ENCODE data around the gene SNX21. TPM values are rescaled to one million over a fixed set of nuclear protein-coding genes. Genes with fewer than 3 reads are reported as not detected.

The SNX21 gene
- total RNA-seq, 2 donors from 2014 or later, result 18.0 to 18.8 TPM

- TF ChIP-seq CTCF (conservative IDR thresholded peaks at IDR 0.05), result no peak
- no peak overlapping the region for H3K4me3 Mint-ChIP-seq
- peaks cover 27% of the 10 kb centered on the region for H3K27me3 Mint-ChIP-seq (ENCODE audit: insufficient read depth)
- Histone ChIP-seq H3K4me1 (ENCODE audit: control insufficient read depth, insufficient read depth, low read length) (peaks cover 6% of the 10 kb centered on the region), H3K27me3 (ENCODE audit: control insufficient read depth, insufficient read depth, low read length, poor library complexity, severe bottlenecking) (peaks cover 18% of the 10 kb centered on the region), H3K27ac (ENCODE audit: low read depth, low read length) (no peak overlapping the region), H3K36me3 (ENCODE audit: control insufficient read depth, insufficient read depth, low read length) (peaks cover 26% of the 10 kb centered on the region), H3K9me3 (ENCODE audit: control insufficient read depth, low read length) (no peaks in the 10 kb centered on the region), H3K9ac (ENCODE audit: extremely low read depth, low read length, poor library complexity, severe bottlenecking) (no peak overlapping the region), H3K4me3 (ENCODE audit: low read length) (no peak overlapping the region)
- DNase-seq, result no peak
- H3K27ac Mint-ChIP-seq, result no peak overlapping the region
- H3K9me3 Mint-ChIP-seq, result no peaks in the 10 kb centered on the region
- WGBS, 2 experiments (ENCODE audit: insufficient coverage in 1 of 2, insufficient read length in 1 of 2), result 94 to 100% methylated on average over 3 to 4 of the region's 4 CpGs
- peaks cover 13% of the 10 kb centered on the region for H3K36me3 Mint-ChIP-seq (ENCODE audit: low read depth)
- peaks cover 15% of the 10 kb centered on the region for H3K4me1 Mint-ChIP-seq
Observed at GRCh38 chr20:45819466-45819865, 14.1 kb upstream of the SNX21 start.

- peaks cover 6% of the 10 kb centered on the region for H3K4me1 ChIP-seq (ENCODE audit: control insufficient read depth, insufficient read depth, low read length)
- H3K27me3 ChIP-seq (ENCODE audit: control insufficient read depth, insufficient read depth, low read length, poor library complexity, severe bottlenecking), result peaks cover 18% of the 10 kb centered on the region
- Mint-ChIP-seq H3K4me3 (no peak overlapping the region), H3K9me3 (no peaks in the 10 kb centered on the region), H3K27ac (no peak overlapping the region), H3K27me3 (ENCODE audit: insufficient read depth) (peaks cover 31% of the 10 kb centered on the region), H3K4me1 (peaks cover 9% of the 10 kb centered on the region), H3K36me3 (ENCODE audit: low read depth) (peaks cover under 1% of the 10 kb centered on the region)
- H3K27ac ChIP-seq (ENCODE audit: low read depth, low read length), result no peak overlapping the region
- no peak overlapping the region for H3K9ac ChIP-seq (ENCODE audit: extremely low read depth, low read length, poor library complexity, severe bottlenecking)
- H3K36me3 ChIP-seq (ENCODE audit: control insufficient read depth, insufficient read depth, low read length), result peaks cover 4% of the 10 kb centered on the region
- H3K4me3 ChIP-seq (ENCODE audit: low read length), result no peak overlapping the region
- no peaks in the 10 kb centered on the region for H3K9me3 ChIP-seq (ENCODE audit: control insufficient read depth, low read length)
- DNase-seq, result no peak
- 89 to 100% methylated on average over 1 to 2 of the region's 2 CpGs for WGBS, 2 experiments (ENCODE audit: insufficient coverage in 1 of 2, insufficient read length in 1 of 2)
- no peak for TF ChIP-seq CTCF (conservative IDR thresholded peaks at IDR 0.05)
Observed at GRCh38 chr20:45821947-45822346, 11.7 kb upstream of the SNX21 start.

- no peak overlapping the region for H3K27ac Mint-ChIP-seq
- no peak for TF ChIP-seq CTCF (conservative IDR thresholded peaks at IDR 0.05)
- H3K36me3 Mint-ChIP-seq (ENCODE audit: low read depth), result no peaks in the 10 kb centered on the region
- Histone ChIP-seq H3K9me3 (ENCODE audit: control insufficient read depth, low read length) (no peaks in the 10 kb centered on the region), H3K27ac (ENCODE audit: low read depth, low read length) (no peak overlapping the region), H3K4me3 (ENCODE audit: low read length) (no peak overlapping the region), H3K36me3 (ENCODE audit: control insufficient read depth, insufficient read depth, low read length) (no peaks in the 10 kb centered on the region), H3K4me1 (ENCODE audit: control insufficient read depth, insufficient read depth, low read length) (no peaks in the 10 kb centered on the region), H3K9ac (ENCODE audit: extremely low read depth, low read length, poor library complexity, severe bottlenecking) (no peak overlapping the region), H3K27me3 (ENCODE audit: control insufficient read depth, insufficient read depth, low read length, poor library complexity, severe bottlenecking) (peaks cover 18% of the 10 kb centered on the region)
- DNase-seq, result no peak
- WGBS, 2 experiments (ENCODE audit: insufficient coverage in 1 of 2, insufficient read length in 1 of 2), result 91 to 92% methylated on average over 10 to 24 of the region's 24 CpGs
- no peaks in the 10 kb centered on the region for H3K9me3 Mint-ChIP-seq
- peaks cover 31% of the 10 kb centered on the region for H3K27me3 Mint-ChIP-seq (ENCODE audit: insufficient read depth)
- H3K4me3 Mint-ChIP-seq, result no peak overlapping the region
- H3K4me1 Mint-ChIP-seq, result peaks cover 5% of the 10 kb centered on the region
Observed at GRCh38 chr20:45822857-45823256, 10.7 kb upstream of the SNX21 start.
